ENCODE results near the gene DMWD.

DMWD gene

DNA sequence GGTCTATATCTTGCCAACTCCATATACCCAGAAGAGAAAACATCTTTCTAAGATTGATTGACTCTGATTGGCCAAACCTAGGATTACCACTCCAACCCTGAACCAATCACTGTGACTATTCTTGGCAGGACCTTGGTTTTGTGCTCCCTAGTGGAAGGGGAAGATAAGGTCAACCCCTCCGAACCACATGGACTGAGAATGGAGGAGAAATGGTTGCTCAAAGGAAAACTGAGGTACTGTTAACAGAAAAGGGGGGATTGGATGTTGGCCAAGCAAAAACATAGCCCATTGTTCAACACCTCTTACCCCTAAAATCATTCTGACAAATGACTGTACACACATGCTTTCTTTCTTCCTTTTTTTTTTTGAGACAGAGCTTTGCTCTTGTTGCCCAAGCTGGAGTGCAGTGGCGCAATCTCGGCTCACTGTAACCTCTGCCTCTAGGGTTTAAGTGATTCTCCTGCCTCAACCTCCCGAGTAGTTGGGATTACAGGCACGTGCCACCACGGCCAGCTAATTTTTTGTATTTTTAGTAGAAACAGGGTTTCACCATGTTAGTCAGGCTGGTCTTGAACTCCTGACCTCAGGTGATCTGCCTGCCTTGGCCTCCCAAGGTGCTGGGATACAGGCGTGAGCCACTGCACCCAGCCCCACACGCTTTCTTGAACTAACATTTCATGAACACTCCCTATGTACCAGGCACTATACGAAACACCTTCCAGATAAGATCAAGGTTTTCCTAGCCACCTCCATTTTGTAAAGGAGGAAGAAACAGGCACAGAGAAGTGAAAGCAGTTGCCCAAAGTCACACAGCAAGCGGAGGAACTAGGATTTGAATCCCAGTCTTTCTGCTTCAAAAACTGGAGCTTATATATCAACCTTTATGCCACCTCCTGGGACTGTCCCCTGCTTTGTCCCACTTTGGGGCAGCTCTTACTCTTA, 52.9 kb downstream of the DMWD start:
- no peak for DNase-seq

DNA sequence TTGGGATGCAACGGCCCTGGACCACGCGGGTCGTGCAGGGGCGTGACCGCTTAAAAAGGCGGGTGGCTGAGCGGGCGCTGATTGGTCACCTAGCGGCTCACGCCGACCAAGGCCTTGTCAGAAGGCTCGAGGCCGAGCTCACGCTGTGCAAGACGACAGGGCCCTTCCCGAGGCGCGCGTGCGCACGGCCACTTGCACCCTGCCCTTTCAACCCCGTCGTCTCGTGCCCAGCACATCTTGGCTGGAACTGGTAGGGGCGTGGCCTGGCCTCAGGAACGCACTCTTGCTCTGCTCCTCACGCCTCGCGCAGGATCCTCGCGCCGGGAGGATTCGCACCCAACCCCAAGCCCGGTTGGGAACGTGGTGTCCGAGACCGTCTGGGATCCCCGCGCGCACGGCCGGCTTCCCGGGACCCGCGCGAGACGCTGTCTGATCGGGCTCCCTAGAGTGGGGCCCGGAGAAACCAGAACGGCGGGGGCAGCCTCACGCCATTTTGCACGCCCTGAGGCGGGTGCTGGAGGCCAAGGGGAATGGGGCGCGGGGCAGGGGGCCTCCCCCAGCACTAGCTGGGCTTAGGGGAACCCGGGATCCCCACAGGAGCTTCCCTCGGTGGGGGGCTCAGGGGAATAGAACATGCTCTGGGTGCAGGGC, 59.4 kb downstream of the DMWD start, which contains the start of gene MEIOSIN:
MEIOSIN (plus strand) TSS at position 280 of the 651 bp plus-strand sequence. CDS start 1,938 bp downstream, outside the sequence.
- DNase-seq, result no peak
